CD4-positive, alpha-beta T cell treated with Interleukin-17A for 1 hour (primary cell): Measurements from ENCODE around the gene TTYH1.
A peak's percentile ranks its signal among the peaks of the same experiment; 100 is the strongest.
"Not testable (repeated sequence)": the region's sequence is repeated elsewhere in the genome, so short reads cannot be mapped to it uniquely, and the experiment has no call there.

Experiments
- DNase-seq: peaks from one replicate; pipeline ENCODE4 v3.0.0-alpha.2; 2020

Gene TTYH1

DNA sequence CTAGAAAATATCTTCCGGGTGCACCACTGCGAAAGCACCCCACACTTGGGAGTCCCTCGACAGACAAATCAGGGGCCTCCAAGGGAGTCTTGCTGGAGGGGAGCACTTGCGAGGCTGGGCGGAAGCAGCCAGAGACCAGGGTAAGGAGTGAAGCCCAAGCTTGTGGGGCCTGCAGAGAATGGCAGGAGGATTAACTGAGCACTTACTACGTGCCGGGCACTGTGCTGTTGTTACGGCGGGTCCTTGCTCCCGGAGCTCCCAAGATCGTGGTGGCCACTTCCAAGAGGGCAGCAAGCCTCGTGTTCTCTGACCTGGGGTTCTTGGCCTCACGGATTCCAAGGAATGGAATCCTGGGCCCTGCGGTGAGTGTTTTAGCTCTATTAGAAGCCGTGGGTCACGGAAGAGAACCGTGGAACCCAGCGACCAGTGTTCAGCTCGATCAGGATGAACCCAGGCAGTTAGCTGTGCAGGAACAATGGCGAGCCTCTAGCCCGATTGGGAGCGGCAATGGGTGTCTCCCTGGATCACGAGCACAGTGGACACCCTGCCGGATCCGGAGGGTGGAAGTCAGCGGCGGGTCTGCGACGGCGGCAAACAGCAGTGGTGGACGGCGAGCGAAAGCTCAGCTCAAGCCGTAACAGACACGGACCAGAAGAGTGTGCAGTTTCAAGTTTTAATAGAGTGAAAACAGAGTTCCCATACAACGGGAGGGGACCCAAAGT lies 9.6 kb downstream of the TTYH1 start:
- no peak for DNase-seq

DNA sequence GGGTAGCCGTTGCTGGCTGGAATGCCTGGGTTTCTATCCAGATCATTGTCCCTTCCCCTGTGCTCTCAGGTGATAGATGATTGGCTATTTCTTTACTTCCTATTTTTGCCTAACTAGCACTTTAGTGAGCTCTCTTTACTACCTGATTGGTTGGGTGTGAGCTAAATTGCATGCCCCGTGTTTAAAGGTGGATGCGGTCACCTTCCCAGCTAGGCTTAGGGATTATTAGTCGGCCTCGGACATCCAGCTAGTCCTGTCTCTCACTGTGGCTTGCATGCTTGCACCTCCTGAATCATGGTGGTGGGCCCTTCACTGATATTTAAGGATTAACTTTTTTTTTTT lies 10.1 kb downstream of the TTYH1 start:
- DNase-seq = no peak

DNA sequence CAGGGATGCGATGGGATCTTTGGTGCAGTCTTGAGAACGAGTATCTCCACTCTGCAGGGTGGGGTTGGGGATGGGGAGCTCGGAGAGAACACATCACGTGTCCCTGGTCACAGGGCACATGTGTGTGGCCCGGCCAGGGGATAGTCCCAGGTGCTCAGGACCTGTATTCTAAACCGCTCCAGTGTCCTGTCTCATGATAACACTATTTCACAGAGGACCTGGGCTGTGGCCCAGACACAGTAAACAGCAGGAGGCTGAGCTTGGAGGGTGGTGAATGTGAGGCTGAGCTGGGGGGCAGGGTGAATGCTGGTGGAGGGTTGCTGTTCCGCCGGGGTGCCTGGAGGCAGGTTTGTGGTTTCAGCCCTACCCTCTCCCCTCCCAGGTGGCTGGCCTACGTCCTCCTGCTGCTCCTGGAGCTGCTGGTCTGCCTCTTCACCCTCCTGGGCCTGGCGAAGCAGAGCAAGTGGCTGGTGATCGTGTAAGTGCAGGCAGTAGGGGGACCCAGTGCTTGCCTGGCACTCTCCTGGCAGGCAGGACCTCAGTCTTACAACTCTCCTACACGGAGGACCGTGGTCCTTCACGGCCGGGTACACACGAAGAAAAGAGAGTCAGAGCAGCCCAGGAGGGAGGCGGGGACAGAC lies 11.1 kb downstream of the TTYH1 start:
- no peak for DNase-seq

DNA sequence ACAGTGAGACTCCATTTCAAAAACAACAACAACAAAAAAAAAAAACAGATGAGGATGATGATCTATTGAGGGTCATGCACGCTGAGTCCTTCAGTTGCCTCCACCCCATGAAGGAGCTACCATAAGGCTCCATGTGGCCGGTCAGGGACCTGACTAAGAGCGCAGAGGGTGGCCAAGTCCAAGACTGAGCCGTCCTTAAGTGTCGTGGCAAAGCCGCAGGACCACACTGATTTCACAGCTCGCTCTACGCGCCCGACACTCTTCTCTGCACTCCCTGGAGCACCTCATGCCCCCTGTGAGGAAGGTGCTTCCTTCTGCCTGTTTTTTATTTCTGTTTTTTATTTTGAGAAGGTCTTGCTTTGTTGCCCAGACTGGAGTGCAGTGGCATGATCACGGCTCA lies 12.3 kb downstream of the TTYH1 start:
- DNase-seq = no peak

DNA sequence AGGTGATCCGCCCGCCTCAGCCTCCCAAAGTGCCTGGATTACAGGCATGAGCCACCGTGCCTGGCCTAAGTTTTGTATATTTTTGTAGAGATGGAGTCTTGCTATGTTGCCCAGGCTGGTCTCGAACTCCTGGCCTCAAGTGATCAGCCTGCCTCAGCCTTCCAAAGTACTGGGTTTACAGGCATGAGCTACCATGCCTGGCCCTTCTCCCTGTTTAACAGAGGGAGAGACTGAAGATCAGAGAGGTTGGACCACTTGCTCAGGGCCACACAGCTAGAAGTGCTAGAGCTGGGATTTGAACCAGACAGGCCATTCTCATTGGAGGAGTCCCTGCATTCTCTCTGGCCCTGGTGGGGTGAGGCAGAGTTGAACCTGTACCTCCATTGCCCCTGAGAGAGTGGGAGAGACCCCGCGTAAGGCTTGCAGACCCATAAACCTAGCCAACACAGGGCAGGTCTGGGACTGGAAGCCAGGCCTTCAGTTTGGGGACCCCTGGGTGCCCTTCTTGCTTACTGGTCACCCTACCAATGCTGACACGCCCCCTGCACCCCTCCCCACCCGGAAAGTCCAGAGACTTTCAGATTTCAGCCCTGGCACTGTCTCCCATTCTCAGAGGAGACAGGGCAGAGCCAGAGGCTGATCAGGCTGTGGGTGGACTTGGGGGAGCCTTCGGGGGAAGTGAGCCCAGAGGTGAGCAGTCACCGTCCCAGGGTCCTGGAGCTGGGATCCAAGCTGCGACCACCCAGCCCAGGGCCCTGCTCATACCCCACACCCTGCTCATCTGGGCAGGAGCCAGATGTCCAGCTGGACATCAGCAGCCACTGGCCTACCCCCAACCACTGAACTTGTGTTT lies 13.3 kb downstream of the TTYH1 start:
- no peak for DNase-seq

DNA sequence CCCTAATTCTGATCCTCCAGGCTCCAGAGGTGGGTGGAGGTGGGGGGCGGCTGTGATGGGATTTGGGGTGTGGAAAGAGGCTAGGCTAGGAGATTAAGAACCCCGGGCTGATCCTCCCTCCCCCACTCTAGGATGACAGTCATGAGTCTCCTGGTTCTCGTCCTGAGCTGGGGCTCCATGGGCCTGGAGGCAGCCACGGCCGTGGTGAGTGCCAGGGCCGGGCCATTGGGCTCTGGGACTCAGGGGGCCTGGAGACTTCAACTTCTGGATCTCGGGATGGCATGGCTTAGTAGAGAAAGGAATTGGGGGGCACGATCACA lies 13.9 kb downstream of the TTYH1 start:
- DNase-seq = no peak

DNA sequence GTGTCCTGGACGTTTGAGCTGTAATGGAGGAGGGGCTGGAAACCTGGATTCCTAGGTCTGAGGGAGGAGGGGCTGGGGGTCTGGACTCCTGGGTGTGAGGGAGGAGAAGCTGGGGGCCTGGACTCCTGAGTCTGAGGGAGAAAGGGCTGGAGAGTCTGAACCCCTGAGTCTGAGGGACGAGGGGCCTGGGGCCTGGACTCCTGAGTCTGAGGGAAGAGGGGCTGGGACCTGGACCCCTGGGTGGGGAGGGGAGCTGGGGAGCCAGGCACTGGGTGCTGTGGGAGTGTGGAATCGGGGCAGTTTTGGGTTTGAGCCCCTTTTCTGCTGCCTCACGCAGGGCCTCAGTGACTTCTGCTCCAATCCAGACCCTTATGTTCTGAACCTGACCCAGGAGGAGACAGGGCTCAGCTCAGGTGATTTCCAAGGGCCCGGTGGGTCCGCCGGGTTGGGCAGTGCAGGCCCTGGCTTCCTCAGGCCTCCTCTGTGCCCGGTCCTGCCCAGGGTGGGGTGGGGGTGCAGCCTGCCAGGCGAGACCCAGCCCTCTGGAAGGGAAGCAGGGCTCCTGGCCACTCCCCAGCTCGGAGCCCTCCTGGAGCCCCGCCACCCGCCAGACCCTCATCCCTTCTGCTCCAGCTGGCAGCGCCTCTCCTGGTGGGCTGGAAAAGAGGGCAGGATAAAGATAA lies 14.4 kb downstream of the TTYH1 start:
- no peak for DNase-seq

DNA sequence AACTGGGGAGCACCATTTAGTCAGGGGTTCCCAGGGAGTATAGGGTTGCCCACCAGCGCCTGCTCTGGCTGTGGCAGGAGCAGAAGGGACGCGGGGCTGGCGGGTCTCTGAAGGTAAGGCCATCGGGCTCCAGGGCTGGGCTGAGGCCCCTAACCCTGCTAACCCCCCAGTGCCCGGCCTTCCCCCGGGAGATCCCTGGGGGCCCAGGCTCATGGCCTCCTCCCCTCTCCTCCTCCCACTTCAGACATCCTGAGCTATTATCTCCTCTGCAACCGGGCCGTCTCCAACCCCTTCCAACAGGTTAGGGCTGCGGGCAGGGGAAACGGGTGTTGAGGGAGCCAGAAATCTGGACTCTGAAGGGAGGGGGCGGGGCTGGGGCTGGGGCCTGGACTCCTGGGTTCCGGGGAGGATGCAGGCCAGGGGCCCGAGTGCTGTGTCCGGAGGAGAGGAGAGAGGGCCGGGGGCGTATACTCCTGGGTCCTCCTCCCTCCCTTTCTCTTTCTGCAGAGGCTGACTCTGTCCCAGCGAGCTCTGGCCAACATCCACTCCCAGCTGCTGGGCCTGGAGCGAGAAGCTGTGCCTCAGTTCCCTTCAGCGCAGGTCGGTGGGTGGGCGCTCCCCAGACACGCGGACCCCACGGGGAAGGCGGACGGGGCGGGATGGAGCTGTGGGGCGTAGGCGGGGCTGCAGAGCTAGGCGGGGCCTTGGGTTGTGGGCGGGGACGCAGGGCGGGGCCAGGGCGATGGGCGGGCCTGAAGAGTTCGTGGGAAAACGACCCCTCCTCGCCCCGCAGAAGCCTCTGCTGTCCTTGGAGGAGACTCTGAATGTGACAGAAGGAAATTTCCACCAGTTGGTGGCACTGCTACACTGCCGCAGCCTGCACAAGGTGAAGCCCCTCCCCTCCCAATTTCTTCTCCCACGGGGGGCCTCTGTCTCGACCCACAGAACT lies 15.3 kb downstream of the TTYH1 start:
- peak; percentile 46 for DNase-seq

DNA sequence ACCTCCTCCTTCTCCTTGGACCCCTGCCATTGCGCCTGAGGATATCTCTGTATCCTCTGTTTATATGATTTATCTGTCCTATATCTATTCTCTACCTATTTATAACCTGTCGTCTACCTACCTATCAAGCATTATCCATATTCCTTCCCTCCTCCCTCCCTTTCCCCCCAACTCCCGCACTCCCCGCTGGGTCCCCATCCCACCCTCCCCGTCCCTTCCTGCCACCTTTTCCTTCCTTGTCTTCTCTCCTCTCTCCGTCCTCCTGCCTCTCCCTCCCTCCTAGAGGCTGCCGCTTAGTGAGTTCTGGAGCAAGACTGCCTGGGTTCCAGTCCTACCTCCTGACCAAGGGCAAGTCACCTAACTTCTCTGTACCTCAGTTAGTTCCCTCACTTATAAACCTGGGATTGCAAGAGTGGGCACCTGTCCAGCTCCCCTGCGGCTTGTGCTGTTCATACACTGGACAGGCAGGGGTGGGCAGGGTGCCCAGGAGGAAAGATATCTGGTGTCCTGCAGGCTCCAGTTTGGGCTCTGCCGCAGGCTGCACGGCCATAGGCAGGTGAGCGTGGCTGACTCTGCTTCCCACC lies 16.1 kb downstream of the TTYH1 start:
- no peak for DNase-seq

DNA sequence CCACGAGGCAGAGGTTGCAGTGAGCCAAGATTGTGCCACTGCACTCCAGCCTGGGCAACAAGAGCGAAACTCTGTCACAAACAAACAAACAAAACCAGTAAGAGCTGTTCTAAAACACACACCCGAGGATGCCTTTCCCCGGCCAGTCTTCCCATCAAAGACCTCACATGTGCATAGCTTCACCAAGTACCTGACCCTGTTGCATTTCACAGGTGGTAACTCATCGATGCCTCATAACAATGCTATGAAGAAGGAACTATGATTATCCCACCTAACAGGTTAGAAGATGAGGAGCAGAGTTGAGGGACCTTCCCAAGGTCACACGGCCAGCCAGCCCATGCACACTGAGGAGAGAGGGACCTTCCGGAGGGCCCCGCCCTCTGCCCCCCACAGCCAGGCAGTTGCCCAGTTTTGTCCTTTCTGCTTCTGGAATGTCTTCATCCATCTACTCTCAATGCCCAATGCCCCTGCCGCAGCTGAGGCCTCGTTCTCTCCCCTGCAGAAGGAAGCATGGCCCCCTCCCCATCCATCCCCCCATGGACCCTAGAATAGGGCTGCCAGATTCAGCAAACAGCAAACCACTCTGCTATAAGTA lies 17.0 kb downstream of the TTYH1 start:
- DNase-seq = no peak

DNA sequence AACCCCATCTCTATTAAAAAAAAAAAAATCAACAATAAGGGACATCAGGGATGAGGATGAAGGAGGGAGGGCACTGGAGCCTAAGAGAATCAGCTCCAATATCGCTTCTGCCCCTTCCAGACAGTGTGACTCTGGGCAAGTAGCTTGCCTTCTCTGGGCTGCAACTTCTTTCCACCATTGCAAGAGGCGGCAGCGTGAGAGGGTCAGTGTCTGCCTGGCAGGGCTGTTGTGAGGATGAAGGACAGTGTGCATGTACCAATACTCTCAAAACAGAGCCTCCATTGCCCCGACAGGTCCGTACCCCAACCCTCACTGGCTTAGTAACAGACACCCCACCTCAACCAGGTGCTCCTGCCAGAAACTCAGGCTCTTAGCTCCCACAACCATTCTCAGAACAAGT lies 18.4 kb downstream of the TTYH1 start:
- no peak for DNase-seq

DNA sequence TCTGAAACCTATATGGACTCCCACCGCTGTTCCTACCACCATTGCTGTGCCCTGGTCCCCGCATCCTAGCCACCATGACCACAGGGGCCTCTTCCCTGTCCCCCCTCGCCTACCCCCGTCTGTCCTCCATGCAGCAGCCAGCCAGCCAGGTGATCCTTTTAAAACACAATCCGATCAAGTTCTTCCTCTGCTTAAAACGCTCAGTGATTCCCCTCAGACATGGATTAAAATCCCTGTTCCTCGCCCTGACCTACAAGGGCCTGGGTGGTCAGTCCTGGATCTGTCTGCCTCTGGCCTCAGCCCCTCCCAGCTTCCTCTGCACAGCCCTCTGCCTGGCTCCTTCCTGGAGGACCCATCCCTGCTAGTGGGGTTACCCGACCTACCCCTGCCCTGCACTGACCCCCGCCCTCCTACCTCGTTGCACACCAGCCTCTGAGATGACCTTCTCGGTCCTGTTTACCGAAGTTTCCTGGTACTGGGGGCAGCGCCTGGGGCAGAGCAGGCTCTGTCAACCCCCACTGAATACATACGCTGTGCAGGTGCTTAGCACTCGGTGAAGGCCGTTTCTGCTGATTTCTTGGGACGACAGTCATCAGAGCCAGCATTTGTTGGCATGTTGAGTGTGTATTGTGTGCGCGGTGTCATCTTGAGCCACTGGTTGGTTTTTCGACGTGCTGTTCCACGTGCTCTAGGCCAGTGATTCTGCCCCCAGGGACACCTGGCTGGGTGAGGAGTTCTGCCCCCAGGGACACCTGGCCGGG lies 19.0 kb downstream of the TTYH1 start:
- no peak for DNase-seq

DNA sequence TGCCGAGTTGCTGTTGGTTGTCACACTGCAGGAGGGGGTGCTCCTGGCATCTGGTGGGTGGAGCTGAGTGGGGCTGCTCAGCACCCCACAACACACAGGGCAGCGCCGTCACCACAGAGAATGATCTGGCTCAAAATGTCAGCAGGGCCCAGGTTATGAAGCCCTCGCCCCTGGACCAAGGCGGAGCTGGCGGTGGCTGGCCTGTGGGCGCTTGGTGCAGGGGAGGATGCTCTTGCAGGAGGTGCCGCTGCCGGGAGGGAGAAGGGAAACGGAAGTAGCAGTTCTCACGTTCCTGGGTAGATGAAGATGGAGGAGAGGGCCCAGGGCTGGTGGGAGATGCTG lies 19.6 kb downstream of the TTYH1 start:
- DNase-seq = no peak

DNA sequence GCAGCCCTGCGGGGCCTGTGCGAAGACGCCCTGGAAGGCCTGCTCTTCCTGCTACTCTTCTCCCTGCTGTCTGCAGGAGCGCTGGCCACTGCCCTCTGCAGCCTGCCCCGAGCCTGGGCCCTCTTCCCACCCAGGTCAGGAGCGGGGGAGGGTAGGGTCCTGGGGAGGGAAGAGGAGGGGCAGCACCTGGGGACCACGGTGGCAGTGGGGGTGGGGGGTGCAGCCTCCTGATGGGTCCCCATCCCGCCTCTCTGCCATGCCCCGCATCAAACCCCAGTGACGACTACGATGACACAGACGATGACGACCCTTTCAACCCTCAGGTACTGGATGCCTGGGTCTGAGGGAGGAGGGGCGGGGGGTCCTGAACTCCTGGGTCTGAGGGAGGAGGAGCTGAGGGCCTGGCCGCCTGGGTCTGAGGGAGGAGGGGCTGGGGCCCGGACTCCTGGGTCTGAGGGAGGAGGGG lies 20.3 kb downstream of the TTYH1 start:
- DNase-seq = no peak

DNA sequence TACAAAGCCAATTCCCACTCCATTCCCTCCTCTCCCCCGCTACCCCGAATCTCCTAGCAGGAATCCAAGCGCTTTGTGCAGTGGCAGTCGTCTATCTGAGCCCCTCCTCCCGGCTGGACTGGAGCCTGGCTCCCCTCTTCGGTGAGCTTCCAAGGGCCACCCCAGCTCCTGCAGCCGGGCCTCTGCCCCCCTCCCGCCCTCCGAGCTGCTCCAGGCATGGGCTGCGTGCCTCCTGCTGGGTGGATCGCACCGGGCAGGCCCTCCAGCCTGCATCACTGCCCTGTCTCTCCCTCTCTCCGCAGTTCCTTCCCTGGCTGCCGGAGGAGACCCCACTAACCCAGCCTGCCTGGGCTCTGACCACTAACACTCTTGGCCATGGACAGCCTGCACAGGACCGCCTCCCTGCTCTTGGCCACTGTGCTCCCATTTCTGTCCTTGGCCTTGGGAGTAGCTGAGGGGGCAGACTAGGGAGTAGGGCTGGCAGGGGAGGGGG lies 20.8 kb downstream of the TTYH1 start:
- DNase-seq = no peak

DNA sequence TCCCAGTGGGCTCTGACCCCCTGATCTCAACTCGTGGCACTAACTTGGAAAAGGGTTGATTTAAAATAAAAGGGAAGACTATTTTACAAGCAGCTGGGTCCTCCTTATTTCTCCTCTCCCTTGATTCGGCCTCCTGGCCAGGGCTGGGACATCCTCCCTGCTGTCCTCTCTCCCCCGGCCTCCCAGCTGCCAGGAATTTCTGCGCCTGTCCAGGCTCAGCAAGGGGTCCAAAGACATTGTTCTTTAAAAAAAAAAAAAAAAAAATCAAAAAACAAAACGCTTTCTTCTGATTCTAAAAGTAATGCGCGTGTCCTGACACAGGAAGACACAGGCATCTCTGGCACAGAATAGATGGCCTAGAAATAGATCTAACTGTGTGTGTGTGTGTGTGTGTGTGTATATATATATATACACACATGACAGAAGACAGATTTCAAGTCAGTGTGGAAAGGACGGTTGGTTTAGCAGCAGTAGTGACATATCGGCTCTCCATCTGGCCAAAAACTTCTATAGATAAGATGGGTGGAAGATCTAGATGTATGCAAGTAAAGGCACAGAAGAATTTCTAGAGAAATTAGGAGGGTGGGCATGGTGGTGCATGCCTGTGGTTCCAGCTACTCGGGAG lies 21.5 kb downstream of the TTYH1 start:
- DNase-seq = no peak

DNA sequence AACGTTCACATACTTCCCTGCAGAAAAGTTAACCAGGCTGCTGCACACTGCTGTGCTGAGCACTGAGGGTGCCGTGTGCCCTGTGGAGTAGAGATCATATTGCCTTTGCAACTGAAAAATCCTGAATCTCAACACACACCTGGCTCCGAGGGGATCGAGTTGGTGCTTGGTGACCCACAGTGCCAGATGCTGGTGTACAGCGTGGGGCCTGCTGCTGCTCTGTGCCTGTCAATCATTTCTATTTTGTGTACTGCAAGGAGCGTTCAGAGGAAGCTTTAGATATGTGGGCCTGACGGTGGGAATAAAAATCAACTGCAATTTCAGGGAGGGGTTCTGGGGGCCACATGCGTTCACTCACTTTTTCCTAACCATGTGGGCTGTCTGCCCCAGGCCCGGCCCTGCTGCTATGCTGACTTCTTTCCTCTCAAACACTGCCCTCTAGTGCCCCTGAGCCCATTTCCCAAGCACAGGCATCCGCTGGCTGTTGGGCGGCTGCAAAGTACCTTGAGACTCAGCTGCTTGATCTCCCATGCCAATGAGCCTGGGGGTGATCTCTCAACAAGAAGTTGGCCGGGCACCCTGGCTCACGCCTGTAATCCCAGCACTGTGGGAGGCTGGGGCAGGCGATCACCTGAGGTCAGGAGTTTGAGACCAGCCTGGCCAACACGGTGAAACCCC lies 24.0 kb downstream of the TTYH1 start:
- no peak for DNase-seq

DNA sequence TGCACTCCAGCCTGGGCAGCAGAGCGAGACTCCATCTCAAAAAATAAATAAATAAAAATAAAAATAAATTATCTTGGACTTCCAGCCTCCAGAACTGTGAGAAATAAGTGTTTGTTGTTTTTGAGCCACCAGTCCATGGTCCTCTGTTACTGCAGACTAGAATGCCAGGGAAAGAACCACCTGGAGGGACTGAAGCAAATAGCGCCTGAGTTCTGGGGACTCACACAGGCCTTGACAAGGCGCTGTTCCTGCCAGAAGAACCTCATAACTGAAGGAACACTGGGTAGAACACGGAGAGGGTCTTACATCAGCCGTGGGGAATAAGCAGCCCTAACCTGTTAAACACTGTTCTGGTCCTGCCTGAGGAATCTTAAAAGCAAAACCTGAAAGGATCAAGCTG lies 25.4 kb downstream of the TTYH1 start:
- no peak for DNase-seq

DNA sequence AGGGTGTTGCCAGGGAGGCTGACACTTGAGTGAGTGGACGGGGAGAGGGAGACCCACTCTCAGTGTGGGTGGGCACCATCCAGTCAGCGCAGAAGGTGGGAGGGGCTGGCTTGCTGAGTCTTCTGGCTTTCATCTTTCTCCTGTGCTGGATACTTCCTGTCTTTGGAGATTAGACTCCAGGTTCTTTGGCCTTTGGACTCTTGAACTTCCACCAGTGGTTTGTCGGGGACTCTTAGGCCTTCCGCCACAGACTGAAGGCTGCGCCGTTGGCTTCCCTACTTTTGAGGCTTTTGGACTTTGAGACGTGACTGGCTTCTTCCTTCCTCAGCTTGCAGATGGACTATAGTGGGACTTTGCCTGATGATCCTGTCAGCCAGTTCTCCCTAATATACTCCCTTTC lies 29.5 kb downstream of the TTYH1 start:
- DNase-seq = no peak

DNA sequence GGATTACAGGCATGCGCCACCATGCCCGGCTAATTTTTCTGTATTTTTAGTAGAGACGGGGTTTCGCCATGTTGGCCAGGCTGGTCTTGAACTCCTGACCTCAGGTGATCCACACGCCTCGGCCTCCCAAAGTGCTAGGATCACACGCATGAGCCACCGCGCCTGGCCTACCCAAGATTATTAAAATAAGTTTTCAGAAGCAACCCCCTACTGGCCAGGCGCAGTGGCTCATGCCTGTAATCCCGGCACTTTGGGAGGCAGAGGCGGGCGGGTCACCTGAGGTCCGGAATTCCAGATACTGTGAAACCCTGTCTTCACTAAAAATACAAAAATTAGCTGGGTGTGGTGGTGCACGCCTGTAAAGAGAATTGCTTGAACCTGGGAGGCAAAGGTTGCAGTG lies 31.1 kb downstream of the TTYH1 start:
- not testable (repeated sequence) for DNase-seq
